ENCODE results near the gene ZBTB46.

Gene ZBTB46

GRCh38 chr20:63693733-63694583 is 137.1 kb downstream of the ZBTB46 start:
- no peak for DNase-seq (ENCODE audit: low read depth)
